Natural killer cell treated with Interleukin-12 subunit alpha and Interleukin-12 subunit beta and Interleukin-15 and Interleukin-18, amount 100 ng/mL, for 72 hours (primary cell): ENCODE results near the gene XIRP2. TPM values are rescaled to one million over a fixed set of nuclear protein-coding genes. Genes with fewer than 3 reads are reported as not detected.

ENCODE experiments used
- ATAC-seq, 2 donors: fragments of 150-1000 bp; cut with Tn5 transposase in 1 of 2; sonication (Bioruptor Pico), chemical (Tn5 transposase) in 1 of 2; 2 replicates each; pipeline ENCODE4 v1.10.0; 2021
- DNase-seq: peaks from one replicate; pipeline ENCODE4 v3.0.0; 2022; ENCODE audit warnings: low spot score
- H3K27ac Mint-ChIP-seq, 2 donors: 1 replicate in 1 of 2; 2 replicates in 1 of 2; pipeline ENCODE4 v1.8.0; 2022; ENCODE audit warnings: mixed read lengths in 2 of 2, mild to moderate bottlenecking in 1 of 2, moderate library complexity in 1 of 2
- H3K27me3 Mint-ChIP-seq, 2 donors: 1 replicate in 1 of 2; 2 replicates in 1 of 2; pipeline ENCODE4 v1.8.0; 2022; ENCODE audit warnings: mixed read lengths in 2 of 2
- H3K36me3 Mint-ChIP-seq: one replicate; pipeline ENCODE4 v1.8.0; 2022; ENCODE audit warnings: mixed read lengths
- H3K4me1 Mint-ChIP-seq, 2 donors: 1 replicate in 1 of 2; 2 replicates in 1 of 2; pipeline ENCODE4 v1.8.0; 2022; ENCODE audit warnings: low read depth in 2 of 2, mixed read lengths in 2 of 2, mild to moderate bottlenecking in 1 of 2
- H3K4me3 Mint-ChIP-seq: one replicate; pipeline ENCODE4 v1.8.0; 2022; ENCODE audit warnings: mixed read lengths
- H3K9me3 Mint-ChIP-seq: 2 replicates; pipeline ENCODE4 v1.8.0; 2022; ENCODE audit warnings: mixed read lengths
- total RNA-seq, 2 donors: library from RNA; stranded (reverse); gene quantifications; one replicate each; pipeline ENCODE4 v1.2.3, GENCODE V29; 2022

Gene XIRP2
- total RNA-seq, 2 donors from 2014 or later, result not detected

- H3K4me3 Mint-ChIP-seq, result no peak overlapping the region
- H3K9me3 Mint-ChIP-seq, result peaks cover 13% of the 10 kb centered on the region
- no peaks in the 10 kb centered on the region for H3K36me3 Mint-ChIP-seq
- no peaks in the 10 kb centered on the region for H3K4me1 Mint-ChIP-seq
- ATAC-seq (no peak), DNase-seq (no peak)
- no peak overlapping the region for H3K27ac Mint-ChIP-seq
- no peaks in the 10 kb centered on the region for H3K27me3 Mint-ChIP-seq
Measured at GRCh38 chr2:166901336-166901735, 13.1 kb downstream of the XIRP2 start.

- H3K4me1 Mint-ChIP-seq, result no peaks in the 10 kb centered on the region
- DNase-seq (no peak), ATAC-seq (no peak)
- no peak overlapping the region for H3K27ac Mint-ChIP-seq
- no peaks in the 10 kb centered on the region for H3K27me3 Mint-ChIP-seq
- H3K4me3 Mint-ChIP-seq, result no peak overlapping the region
- H3K9me3 Mint-ChIP-seq, result peaks cover 9% of the 10 kb centered on the region
- H3K36me3 Mint-ChIP-seq, result peaks cover 12% of the 10 kb centered on the region
Measured at GRCh38 chr2:166916987-166917386, 28.7 kb downstream of the XIRP2 start.

GRCh38 chr2:166917415-166917814, 29.1 kb downstream of the XIRP2 start:
- Mint-ChIP-seq H3K9me3 (peaks cover 5% of the 10 kb centered on the region), H3K4me1 (no peaks in the 10 kb centered on the region), H3K27me3 (no peaks in the 10 kb centered on the region), H3K36me3 (peaks cover 10% of the 10 kb centered on the region), H3K4me3 (no peak overlapping the region), H3K27ac (no peak overlapping the region)
- no peak for ATAC-seq
- no peak for DNase-seq

GRCh38 chr2:166921261-166921896, 33.1 kb downstream of the XIRP2 start:
- H3K4me1 Mint-ChIP-seq, result no peaks in the 10 kb centered on the region
- H3K27me3 Mint-ChIP-seq, result no peaks in the 10 kb centered on the region
- no peak overlapping the region for H3K27ac Mint-ChIP-seq
- no peak for ATAC-seq
- H3K9me3 Mint-ChIP-seq, result peaks cover 3% of the 10 kb centered on the region
- no peak overlapping the region for H3K4me3 Mint-ChIP-seq
- peaks cover 4% of the 10 kb centered on the region for H3K36me3 Mint-ChIP-seq
- no peak for DNase-seq

GRCh38 chr2:166924967-166925366, 36.7 kb downstream of the XIRP2 start:
- DNase-seq, result no peak
- Mint-ChIP-seq H3K27ac (no peak overlapping the region), H3K36me3 (no peaks in the 10 kb centered on the region), H3K27me3 (no peaks in the 10 kb centered on the region), H3K4me3 (no peak overlapping the region), H3K4me1 (no peaks in the 10 kb centered on the region), H3K9me3 (peaks cover 5% of the 10 kb centered on the region)
- no peak for ATAC-seq

GRCh38 chr2:166926657-166927056, 38.4 kb downstream of the XIRP2 start:
- no peak overlapping the region for H3K27ac Mint-ChIP-seq
- no peaks in the 10 kb centered on the region for H3K27me3 Mint-ChIP-seq

GRCh38 chr2:166932032-166932431, 43.8 kb downstream of the XIRP2 start:
- Mint-ChIP-seq H3K4me3 (no peak overlapping the region), H3K36me3 (no peaks in the 10 kb centered on the region), H3K9me3 (no peaks in the 10 kb centered on the region), H3K27ac (no peak overlapping the region), H3K4me1 (no peaks in the 10 kb centered on the region), H3K27me3 (no peaks in the 10 kb centered on the region)
- DNase-seq (no peak), ATAC-seq (no peak)

More at GRCh38 chr2:166926657-166927056, 38.4 kb downstream of the XIRP2 start:
- no peaks in the 10 kb centered on the region for H3K36me3 Mint-ChIP-seq
- peaks cover 5% of the 10 kb centered on the region for H3K9me3 Mint-ChIP-seq
- ATAC-seq (no peak), DNase-seq (no peak)
- no peaks in the 10 kb centered on the region for H3K4me1 Mint-ChIP-seq
- H3K4me3 Mint-ChIP-seq, result no peak overlapping the region

GRCh38 chr2:166934817-166935216, 46.5 kb downstream of the XIRP2 start:
- Mint-ChIP-seq H3K27ac (no peak overlapping the region), H3K27me3 (no peaks in the 10 kb centered on the region), H3K36me3 (peaks cover 6% of the 10 kb centered on the region), H3K4me3 (no peak overlapping the region), H3K9me3 (peaks cover 7% of the 10 kb centered on the region), H3K4me1 (no peaks in the 10 kb centered on the region)
- ATAC-seq (no peak), DNase-seq (no peak)

GRCh38 chr2:166942377-166942776, 54.1 kb downstream of the XIRP2 start:
- DNase-seq, result no peak
- Mint-ChIP-seq H3K27ac (no peak overlapping the region), H3K4me3 (no peak overlapping the region), H3K4me1 (no peaks in the 10 kb centered on the region), H3K27me3 (no peaks in the 10 kb centered on the region), H3K36me3 (peaks cover 12% of the 10 kb centered on the region), H3K9me3 (peaks cover 15% of the 10 kb centered on the region)
- no peak for ATAC-seq

GRCh38 chr2:166944909-166945308, 56.6 kb downstream of the XIRP2 start:
- DNase-seq, result no peak
- no peak for ATAC-seq
- H3K4me1 Mint-ChIP-seq, result no peaks in the 10 kb centered on the region

GRCh38 chr2:166957686-166958085, 69.4 kb downstream of the XIRP2 start:
- Mint-ChIP-seq H3K4me3 (no peak overlapping the region), H3K4me1 (no peaks in the 10 kb centered on the region), H3K36me3 (no peaks in the 10 kb centered on the region), H3K9me3 (peaks cover 18% of the 10 kb centered on the region), H3K27ac (no peak overlapping the region), H3K27me3 (no peaks in the 10 kb centered on the region)
- DNase-seq (no peak), ATAC-seq (no peak)

More at GRCh38 chr2:166944909-166945308, 56.6 kb downstream of the XIRP2 start:
- H3K4me3 Mint-ChIP-seq, result no peak overlapping the region
- H3K27me3 Mint-ChIP-seq, result no peaks in the 10 kb centered on the region
- H3K9me3 Mint-ChIP-seq, result peaks cover 19% of the 10 kb centered on the region
- H3K27ac Mint-ChIP-seq, result no peak overlapping the region
- peaks cover 6% of the 10 kb centered on the region for H3K36me3 Mint-ChIP-seq

GRCh38 chr2:166958986-166959481, 70.8 kb downstream of the XIRP2 start:
- Mint-ChIP-seq H3K27me3 (no peaks in the 10 kb centered on the region), H3K4me1 (no peaks in the 10 kb centered on the region), H3K36me3 (no peaks in the 10 kb centered on the region), H3K27ac (no peak overlapping the region), H3K4me3 (no peak overlapping the region), H3K9me3 (peaks cover 19% of the 10 kb centered on the region)
- ATAC-seq (no peak), DNase-seq (no peak)

- ATAC-seq (no peak), DNase-seq (no peak)
- Mint-ChIP-seq H3K36me3 (no peaks in the 10 kb centered on the region), H3K27me3 (no peaks in the 10 kb centered on the region), H3K4me3 (no peak overlapping the region), H3K27ac (no peak overlapping the region), H3K9me3 (peaks cover 16% of the 10 kb centered on the region), H3K4me1 (no peaks in the 10 kb centered on the region)
Measured at GRCh38 chr2:166959556-166959955, 71.3 kb downstream of the XIRP2 start.

GRCh38 chr2:166960702-166961270, 72.5 kb downstream of the XIRP2 start:
- Mint-ChIP-seq H3K36me3 (no peaks in the 10 kb centered on the region), H3K4me3 (no peak overlapping the region), H3K4me1 (no peaks in the 10 kb centered on the region), H3K27ac (no peak overlapping the region), H3K27me3 (no peaks in the 10 kb centered on the region), H3K9me3 (peaks cover 14% of the 10 kb centered on the region)
- no peak for DNase-seq
- ATAC-seq, result no peak
